A549 (cell line): Measurements from ENCODE around the gene IFITM10.

Experiments used
- CTCF ChIP-seq: fragments of >200 bp; sonication (Bioruptor Twin); formaldehyde crosslinking; IDR thresholded peaks from 3 replicates; pipeline ENCODE4 v1.5.1; 2016
- HDAC2 ChIP-seq: fragments of 200-600 bp; sonication (generic); IDR thresholded peaks from 2 replicates; pipeline ENCODE4 v1.6.1; 2016
- HOXA7 ChIP-seq: fragments of 250-450 bp; sonication (Bioruptor Pico); IDR thresholded peaks from 2 replicates; pipeline ENCODE4 v1.5.0; 2020; ENCODE audit warnings: mild to moderate bottlenecking, moderate library complexity
- MAX ChIP-seq: IDR thresholded peaks from 2 replicates; pipeline ENCODE4 v1.6.1; 2012
- POLR2A ChIP-seq: IDR thresholded peaks from 2 replicates; pipeline ENCODE4 v1.6.1; 2012; ENCODE audit warnings: mild to moderate bottlenecking, low read length
- POLR2AphosphoS2 ChIP-seq: conservative IDR thresholded peaks from 2 replicates; pipeline ENCODE4 v1.6.1; 2012; ENCODE audit warnings: low read length, improper control_type of control experiment, inconsistent platforms
- RCOR1 ChIP-seq: fragments of 150-350 bp; IDR thresholded peaks from 2 replicates; pipeline ENCODE4 v1.6.1; 2014; ENCODE audit warnings: antibody characterized with exemption, low read length, low read depth
- USF2 ChIP-seq: fragments of 450-650 bp; IDR thresholded peaks from 2 replicates; pipeline ENCODE4 v1.6.1; 2014; ENCODE audit warnings: antibody characterized with exemption

DNA sequence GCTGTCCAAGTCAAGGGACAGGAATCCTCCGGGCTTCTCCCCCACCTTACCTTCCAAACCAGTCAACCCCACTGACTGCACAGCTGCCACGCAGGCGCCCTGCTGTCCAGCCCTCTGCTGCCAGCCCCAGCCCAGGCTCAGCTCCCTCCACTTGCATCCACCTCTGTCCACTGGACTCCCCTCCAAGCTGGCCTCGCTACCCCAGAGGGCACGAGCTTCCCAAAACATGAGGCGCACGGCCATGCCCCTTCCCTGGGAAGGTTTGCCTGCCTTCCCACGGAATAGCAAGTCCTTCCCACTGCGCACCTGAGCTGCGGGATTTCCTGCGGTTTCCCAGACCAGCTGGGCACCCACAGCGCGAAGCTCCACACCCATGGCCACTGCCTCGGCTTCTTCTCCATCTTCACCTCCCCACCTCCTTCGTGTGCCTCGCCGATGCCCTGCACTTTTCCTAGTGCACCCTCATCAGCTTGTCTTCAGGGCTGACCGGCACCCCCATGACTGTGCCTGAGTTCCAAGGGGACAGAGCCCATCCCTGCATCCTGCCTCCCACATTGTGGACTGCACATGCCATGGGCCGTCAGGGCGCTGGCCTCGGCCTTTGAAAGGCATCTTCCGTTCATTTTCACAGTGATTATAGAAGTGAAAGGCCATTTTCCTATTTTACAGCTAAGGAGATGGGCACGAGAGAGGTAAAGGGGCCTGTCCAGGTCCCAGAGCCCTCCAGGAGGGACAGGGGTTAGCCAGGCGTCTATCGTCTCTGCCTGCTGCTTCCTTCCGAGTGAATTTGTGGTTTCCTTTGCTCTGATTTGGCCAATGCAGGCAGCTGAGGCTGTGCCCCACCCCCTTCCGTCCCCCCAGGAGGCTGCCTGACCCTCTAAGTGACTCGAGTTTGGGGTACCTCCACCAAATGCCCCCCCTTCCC, 16.4 kb downstream of the IFITM10 start:
- TF ChIP-seq CTCF (no peak), POLR2A (no peak), HOXA7 (CRISPR knock-in tag) (no peak), MAX (no peak), HDAC2 (no peak), RCOR1 (no peak), USF2 (no peak), POLR2AphosphoS2 (no peak)
